NB4 (cell line): ENCODE results near the gene ARHGAP30.

Experiments used
- MYC ChIP-seq: IDR thresholded peaks from 2 replicates; pipeline ENCODE4 v1.6.1; 2011; ENCODE audit warnings: low read depth, low read length
- POLR2A ChIP-seq: IDR thresholded peaks from 2 replicates; pipeline ENCODE4 v1.6.1; 2011; ENCODE audit warnings: mild to moderate bottlenecking; ENCODE audit not compliant: insufficient read length; ENCODE audit errors: extremely low read depth
- TF ChIP-seq, protein P1 (sequence below): IDR thresholded peaks from one replicate; pipeline ENCODE4 v1.5.1; 2012; ENCODE audit warnings: low read depth, low read length

- TF ChIP-seq, protein P1, sequence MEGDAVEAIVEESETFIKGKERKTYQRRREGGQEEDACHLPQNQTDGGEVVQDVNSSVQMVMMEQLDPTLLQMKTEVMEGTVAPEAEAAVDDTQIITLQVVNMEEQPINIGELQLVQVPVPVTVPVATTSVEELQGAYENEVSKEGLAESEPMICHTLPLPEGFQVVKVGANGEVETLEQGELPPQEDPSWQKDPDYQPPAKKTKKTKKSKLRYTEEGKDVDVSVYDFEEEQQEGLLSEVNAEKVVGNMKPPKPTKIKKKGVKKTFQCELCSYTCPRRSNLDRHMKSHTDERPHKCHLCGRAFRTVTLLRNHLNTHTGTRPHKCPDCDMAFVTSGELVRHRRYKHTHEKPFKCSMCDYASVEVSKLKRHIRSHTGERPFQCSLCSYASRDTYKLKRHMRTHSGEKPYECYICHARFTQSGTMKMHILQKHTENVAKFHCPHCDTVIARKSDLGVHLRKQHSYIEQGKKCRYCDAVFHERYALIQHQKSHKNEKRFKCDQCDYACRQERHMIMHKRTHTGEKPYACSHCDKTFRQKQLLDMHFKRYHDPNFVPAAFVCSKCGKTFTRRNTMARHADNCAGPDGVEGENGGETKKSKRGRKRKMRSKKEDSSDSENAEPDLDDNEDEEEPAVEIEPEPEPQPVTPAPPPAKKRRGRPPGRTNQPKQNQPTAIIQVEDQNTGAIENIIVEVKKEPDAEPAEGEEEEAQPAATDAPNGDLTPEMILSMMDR = no peak
- TF ChIP-seq POLR2A (no peak), MYC (no peak)
Measured at GRCh38 chr1:161008869-161009510, 60.7 kb downstream of the ARHGAP30 start.
